ENCODE data around the gene CDCA5. TPM values are rescaled to one million over a fixed set of nuclear protein-coding genes. Genes with fewer than 3 reads are reported as not detected.

Gene CDCA5
- total RNA-seq, 4 donors from 2014 or later, result 0.56 to 2.8 (median 1.4) TPM; not detected in 1

GRCh38 chr11:65129649-65130441 is 46.0 kb upstream of the CDCA5 start:
- DNase-seq (ENCODE audit: low spot score) (no peak), ATAC-seq (ENCODE audit: low FRiP score) (no peak)
- no peak for TF ChIP-seq CTCF (IDR thresholded peaks at IDR 0.05)

- ATAC-seq (ENCODE audit: low FRiP score), result no peak
- no peak for DNase-seq (ENCODE audit: low spot score)
- TF ChIP-seq CTCF (IDR thresholded peaks at IDR 0.05), result no peak
Measured at GRCh38 chr11:65128182-65129145, 44.6 kb upstream of the CDCA5 start.

GRCh38 chr11:65127473-65128181 is 43.8 kb upstream of the CDCA5 start:
- DNase-seq (ENCODE audit: low spot score), result no peak
- TF ChIP-seq CTCF (IDR thresholded peaks at IDR 0.05), result no peak
- no peak for ATAC-seq (ENCODE audit: low FRiP score)

- ATAC-seq (ENCODE audit: low FRiP score) (no peak), DNase-seq (ENCODE audit: low spot score) (no peak)
- no peak for TF ChIP-seq CTCF (IDR thresholded peaks at IDR 0.05)
Measured at GRCh38 chr11:65126624-65127274, 42.9 kb upstream of the CDCA5 start.

GRCh38 chr11:65125197-65126056 is 41.6 kb upstream of the CDCA5 start:
- no peak for ATAC-seq (ENCODE audit: low FRiP score)
- TF ChIP-seq CTCF (IDR thresholded peaks at IDR 0.05), result no peak
- DNase-seq (ENCODE audit: low spot score), result no peak

Measured in omental fat pad (tissue), 4 donors.